Islet of Langerhans (tissue), 1 donor: ENCODE data around the gene FAM153A.
"Not testable (repeated sequence)": the region's sequence is repeated elsewhere in the genome, so short reads cannot be mapped to it uniquely, and the experiment has no call there.

Experiments
- FAIRE-seq: peaks from one replicate; lab custom pipeline; 2011; peaks lifted over from hg19 to GRCh38; lab: Jason Lieb, UNC

The FAM153A gene

DNA sequence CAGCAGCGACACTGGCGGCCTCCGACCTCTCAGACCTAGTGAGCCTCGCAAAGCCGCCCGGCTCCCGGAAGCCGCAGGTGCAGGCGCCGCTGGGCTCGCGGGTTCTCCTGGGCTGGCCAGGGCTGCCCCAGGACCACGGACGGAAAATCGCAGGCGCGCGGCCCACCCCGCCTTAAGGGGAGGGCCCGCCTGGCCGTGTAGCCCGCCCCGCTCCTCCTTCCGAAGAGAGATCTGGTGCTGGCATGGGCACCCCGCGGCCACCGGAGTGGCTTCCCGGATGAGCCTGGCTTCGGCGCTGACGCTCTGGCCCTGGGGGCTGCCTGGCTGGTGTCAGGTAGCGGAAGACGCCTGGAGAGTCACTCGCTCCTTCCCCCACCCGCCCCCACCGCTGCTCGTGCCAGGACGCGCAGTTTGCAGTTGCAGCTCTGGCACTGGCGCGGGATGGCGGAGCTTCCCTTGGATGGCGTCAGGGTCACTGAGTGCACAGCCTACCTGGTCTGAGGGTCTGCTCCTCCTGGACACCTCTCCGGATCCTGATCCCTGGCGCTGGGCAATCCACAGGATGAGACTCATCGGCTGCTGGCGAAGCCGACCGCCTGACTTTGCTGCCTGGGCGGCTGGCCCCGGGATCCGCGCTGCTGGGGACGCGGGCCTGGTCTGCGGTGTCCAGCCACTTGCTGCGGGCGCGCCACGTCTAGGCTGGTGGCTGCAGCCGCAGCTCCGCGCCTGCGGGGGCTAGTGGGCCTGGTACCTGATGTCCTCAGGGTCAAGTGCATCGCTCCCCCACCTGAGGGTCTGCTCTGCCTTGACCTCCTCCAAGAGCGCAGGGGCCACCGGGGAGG lies at the start of gene FAM153A:
Gene FAM153A, minus strand, starts transcription at position 108 of the 842 bp plus-strand sequence.
- FAIRE-seq, result not testable (repeated sequence)

DNA sequence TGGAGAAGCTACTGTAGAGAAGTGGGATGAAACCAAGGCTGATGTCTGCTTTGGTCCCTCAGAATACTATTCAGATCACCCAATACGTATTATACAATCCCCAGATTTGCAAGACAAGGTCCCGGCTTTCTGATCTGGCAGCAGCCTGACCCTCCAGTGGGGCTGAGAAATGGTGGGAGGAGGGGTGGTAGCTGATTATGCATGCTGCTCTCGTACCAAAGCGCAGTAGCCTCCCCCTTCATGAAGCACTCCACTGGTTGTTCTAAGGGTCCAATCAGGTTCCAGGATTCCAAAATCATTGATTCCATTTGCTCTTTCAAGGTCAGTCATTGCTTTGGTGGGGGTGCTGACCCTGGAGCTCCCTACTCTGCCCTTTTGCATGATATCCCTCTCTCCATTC lies 49.6 kb upstream of the FAM153A start:
- not testable (repeated sequence) for FAIRE-seq

DNA sequence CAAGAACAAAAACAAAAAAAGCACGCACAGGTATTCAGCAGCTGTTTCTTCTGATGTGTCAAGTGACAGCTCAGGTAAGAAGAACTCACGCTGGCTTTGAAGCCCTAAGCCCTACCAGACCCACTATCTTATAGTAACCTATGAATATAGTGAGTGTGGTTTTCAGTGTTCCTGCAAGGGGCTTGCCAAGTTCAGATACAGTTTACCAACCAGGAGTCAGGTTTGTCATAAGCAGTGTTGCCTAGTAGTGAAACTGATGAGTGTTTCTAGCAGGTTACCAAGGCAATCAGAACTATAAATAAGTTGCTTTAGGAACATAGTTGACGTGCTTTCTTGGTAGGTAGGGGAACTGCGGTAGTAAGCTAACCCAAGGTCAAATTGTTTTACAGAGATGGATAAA lies 43.4 kb upstream of the FAM153A start:
- FAIRE-seq, result not testable (repeated sequence)

DNA sequence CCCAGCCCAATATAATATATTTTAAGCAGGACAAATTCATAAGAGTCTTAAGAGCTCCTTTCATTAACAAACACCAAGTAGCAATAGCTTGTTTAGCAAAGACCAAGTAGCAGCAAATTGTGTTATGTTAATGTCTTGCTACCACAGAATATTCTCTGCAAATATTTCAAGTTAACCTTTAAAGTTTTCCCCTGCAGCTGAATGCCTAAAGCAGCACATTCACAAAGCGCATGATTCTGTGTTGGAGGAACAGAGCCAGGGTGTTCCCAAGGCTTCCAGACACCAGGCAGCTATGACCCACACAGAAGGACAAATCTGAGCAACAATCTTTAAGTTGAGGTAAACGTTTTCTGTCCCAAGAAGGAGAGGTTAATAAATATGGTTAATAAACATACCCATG lies 42.1 kb upstream of the FAM153A start:
- not testable (repeated sequence) for FAIRE-seq

DNA sequence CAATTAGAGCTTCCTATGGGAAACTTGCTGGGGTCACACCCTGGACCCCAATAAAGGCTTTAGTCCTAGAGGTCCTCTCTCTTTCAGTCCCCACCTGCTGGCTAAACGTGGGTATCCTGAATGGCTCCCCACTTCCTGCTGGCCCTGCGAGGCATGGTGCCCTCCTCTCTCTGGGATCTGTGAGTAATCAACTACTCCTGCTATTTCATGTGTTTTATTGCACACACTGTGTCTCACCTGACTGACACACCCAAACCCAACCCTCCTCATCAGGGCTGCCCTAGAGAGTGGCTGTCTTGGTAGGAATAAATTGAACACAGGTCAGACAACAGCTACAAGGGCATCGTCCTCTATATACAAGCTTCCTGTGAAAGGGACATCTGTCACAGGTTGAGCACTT lies 39.8 kb upstream of the FAM153A start:
- FAIRE-seq, result not testable (repeated sequence)

DNA sequence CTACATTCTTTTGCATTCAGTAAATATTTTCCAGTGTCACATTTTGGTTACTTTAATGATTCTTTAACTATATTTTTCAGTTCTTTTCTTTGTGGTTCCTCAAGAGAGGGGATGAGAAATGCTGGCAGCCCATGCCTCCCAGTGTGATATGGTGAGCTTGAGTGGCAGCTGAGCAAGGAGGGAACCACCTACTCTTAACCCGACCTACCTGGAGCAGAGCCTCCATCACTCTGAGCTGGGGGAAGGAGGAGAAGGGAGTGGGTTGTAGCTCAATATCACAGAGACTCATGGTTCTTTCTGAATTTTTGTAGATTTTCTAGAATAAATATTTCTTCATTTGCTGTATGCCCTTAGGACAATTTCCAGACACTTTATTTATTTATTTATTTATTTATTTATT lies 37.0 kb upstream of the FAM153A start:
- not testable (repeated sequence) for FAIRE-seq

DNA sequence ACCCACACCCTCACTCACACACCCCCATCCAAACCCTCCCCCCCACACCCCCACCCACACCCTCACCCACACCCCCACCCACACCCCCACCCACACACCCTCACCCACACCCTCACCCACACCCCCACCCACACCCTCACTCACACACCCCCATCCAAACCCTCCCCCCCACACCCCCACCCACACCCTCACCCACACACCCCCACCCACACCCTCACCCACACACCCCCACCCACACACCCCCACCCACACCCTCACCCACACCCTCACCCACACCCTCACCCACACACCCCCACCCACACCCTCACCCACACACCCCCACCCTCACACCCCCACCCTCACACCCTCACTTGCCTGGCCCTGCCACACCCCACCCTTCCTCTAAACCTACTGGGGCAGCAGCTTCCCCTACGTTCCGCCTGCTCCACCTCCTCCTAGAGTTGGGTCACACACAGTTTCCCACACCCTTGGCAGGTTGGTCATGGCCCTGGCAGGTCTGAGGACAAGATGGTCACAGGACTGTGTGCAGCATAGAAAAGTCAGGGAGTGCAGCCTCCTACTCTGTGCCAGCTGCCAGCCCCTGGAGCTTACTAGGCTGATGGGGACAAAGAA lies 30.2 kb upstream of the FAM153A start:
- not testable (repeated sequence) for FAIRE-seq

DNA sequence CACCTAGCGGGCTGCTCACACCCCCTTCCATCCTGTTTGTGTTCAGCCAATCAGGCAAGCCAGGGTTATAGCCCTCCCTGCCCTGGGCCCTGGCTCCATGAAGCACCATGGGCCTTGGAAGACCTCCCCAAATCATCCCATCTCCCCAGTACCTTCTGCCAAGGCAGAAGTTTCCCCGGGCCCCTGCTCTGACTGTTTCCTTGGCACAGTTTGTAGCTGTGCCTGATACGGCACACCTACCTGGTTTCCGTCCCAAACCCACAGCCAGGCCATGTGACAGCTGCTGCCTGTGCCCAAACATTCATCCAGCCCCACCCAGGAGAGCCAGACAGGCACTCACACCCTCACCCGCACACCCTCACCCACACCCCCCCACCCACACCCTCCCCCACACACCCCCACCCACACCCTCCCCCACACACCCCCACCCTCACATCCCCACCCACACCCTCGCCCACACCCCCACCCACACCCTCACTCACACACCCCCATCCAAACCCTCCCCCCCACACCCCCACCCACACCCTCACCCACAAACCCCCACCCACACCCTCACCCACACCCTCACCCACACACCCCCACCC lies 29.6 kb upstream of the FAM153A start:
- FAIRE-seq, result not testable (repeated sequence)

DNA sequence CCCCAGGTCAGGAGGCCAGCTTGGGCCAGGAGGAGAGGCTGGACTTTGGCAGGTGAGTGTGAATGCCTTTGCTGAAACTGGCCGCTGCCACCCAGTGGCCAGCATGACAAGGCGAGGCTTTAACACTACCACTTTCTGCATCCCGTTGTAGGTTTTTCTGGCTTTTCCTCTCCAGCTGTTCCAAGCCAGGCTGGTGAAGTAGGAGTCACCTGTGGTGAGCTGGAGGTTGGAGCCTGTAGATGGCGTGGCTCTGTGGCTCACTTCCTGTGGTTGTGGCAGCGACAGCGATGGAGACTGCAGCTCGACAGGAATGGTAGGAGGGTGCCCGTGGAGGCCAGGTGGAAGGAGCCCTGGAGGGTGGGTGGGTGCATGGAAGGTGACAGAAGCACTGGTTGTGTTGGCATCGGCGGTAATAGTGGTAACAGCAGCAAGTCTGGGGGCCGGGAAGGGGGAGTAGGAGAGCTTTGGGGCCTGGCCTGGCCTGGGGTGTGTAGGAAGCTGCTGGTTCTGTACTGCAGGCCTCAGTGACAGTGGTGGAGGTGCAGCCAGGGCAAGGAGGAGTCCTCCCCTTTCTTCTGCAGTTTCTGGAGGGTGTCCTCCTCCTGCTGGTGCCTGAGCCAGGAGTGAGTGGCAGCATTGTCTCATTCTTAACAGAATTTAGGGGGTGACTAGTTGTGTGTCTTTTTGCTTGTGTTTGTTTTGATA lies 26.7 kb upstream of the FAM153A start:
- FAIRE-seq, result not testable (repeated sequence)

DNA sequence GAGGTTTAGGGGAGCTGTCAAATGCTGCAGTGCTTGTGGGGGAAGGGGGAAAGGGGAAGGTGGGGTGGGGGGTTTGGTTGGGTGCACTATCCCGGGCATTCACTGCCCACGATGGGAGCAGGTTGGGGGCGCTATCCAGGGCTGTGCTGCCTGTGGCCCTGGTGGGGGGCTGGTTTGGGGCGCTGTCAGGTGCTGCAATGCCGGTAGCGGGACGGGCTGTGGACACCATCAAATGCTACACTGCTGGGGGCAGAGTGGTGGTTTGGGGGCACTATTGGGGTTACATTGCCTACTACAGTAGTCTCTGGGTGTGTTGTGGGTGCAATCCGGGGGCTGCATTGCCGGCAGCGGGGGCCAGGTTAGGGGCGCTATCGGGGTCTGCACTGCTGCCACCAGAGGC lies 25.7 kb upstream of the FAM153A start:
- FAIRE-seq, result not testable (repeated sequence)

DNA sequence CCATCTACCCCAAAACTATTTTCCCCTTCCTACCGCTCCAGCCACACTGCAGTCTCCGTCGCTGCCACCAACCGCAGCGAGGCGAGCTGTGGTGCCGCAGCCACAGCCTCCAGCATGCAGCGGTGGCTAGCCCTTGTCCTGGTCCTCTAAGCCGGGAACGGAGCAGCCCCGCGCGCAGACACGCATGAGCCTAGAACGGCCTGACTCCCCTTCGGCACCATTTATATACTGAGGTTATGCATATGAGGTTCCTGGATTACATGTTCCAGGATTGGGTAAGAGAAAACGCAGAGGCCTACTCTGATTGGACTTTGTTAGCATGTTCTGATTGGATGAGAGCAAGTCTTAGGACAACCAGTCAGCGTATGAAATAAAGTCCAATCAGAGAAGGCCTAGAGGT lies 24.6 kb upstream of the FAM153A start:
- FAIRE-seq, result not testable (repeated sequence)

DNA sequence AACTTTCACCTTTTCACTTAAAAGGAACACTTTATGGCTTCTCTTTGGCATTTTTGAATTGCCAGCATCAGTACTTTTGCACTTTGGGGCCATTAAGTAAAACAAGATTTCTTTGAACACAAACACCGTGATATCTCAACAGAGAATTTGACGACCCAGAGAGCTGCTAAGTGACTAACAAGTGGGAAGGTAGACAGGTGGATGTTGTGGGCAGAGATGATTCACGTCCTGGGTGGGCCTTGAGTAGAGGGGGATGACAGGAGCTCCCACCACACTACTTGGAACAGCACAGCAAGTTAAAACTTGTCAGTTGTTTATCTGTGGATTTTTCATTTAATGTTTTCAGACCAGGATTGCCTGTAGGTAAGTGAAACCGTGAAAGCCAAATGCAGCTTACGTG lies 18.7 kb upstream of the FAM153A start:
- not testable (repeated sequence) for FAIRE-seq

DNA sequence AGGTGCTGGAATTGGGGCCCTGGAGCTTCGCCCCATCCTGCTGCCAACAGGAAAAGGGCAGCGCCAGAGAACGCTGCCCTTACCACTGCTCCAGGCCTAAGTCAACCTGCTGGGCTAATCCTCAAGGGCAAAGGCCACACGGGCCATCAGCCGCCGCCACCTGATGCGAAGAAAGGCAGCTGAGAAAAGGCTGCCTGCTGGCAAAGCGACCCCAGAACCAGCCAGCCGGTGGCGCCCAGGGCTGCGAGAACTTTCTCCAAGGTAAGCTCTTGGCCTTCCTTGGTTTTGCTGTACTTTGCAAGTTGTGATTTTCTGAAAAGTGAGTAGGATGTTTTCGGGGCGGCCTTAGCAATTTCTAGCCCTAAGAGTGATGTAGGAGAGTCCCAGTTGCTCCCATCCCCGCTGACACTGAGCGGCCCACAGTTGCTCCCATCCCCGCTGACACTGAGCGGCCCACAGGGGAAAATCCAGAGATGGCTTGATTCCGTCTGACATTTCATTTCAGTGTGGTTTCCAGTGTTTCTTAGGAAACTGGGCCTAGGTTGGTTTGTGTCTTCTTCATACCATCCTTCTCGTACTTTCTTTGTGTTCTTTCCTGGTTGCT lies 15.6 kb upstream of the FAM153A start:
- not testable (repeated sequence) for FAIRE-seq

DNA sequence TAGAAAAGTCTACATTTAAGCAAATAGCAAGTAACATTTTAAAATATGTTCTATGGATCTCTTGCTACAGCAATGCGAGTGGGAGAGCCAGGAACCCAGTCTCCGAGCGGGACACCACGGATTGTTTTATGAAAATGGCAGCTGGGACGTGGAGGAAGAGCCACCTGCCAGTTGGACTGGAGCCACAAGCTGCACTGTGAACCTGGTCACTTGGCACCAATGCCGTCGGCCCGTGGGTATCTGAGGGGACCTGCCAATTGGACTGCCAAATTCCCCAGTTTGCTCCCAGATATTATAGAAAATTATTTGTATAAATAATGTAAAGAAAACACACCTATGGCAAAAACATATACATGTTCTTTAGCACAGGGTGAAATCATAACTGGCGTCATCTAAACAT lies 10.6 kb upstream of the FAM153A start:
- FAIRE-seq, result not testable (repeated sequence)

DNA sequence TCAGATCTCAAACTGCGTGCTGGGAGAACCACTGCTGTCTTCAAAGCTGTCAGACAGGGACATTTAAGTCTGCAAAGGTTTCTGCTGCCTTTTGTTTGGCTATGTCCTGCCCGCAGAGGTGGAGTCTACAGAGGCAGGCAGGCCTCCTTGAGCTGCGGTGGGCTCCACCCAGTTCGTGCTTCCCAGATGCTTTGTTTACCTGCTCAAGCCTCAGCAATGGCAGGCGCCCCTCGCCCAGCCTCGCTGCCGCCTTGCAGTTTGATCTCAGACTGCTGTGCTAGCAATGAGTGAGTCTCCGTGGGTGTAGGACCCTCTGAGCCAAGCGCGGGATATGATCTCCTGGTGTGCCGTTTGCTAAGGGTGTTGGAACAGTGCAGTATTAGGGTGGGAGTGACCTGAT lies 8.9 kb upstream of the FAM153A start:
- not testable (repeated sequence) for FAIRE-seq

DNA sequence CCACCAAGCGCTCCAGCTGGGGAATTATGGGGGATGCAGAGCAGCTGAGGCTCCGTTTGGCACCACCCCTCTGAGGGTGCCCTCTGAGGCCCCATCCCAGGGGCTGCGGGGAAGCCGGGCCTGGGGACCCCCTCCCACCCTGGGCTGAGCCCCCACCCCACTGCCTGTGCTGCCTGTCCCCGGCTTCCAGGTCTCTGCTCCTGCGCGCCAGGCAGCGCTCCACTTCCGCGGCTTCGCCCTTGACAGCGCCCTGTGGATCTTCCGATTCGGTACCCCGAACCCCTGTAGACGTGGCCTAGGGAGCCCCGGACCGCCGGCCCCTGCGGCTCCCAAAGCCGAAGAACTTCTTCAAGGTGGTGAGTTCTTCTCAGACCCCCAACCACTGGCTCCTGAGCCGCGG lies 530 bp downstream of the FAM153A start:
- not testable (repeated sequence) for FAIRE-seq

DNA sequence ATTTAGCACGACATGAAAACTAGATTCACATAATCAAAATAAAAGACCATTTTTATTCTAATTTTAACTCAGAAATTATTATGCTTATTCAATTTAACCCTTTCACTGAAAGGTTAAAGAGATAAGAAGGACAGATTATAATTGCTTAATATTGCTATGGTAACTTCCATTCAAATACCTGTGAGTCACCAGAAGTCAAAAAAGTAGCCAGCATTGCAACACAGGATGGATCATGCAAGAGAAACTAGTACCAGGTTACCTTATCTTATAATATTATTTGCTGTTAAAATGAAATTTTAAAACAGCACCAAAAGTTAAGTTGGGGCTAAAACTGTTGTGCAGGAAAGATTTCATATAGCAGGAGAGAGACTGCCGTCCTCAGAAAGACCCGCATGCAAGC lies 11.5 kb downstream of the FAM153A start:
- not testable (repeated sequence) for FAIRE-seq

DNA sequence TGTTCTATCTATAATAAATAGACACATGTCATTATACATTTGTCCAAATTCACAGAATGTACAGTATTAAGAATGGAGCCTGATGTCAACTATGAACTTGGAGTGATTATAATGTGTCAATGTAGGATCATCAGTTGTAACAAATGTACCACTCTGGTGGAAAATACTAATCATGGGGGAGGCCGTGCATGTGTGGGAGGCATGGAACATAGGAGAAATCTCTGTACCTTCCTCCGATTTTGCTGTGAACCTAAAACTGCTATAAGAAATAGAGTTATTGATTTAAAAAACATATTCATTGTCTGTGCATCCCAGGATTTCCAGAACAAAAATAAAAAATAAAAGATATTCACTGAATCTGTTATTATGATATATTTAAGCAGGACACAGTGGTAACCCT lies 12.1 kb downstream of the FAM153A start:
- not testable (repeated sequence) for FAIRE-seq

DNA sequence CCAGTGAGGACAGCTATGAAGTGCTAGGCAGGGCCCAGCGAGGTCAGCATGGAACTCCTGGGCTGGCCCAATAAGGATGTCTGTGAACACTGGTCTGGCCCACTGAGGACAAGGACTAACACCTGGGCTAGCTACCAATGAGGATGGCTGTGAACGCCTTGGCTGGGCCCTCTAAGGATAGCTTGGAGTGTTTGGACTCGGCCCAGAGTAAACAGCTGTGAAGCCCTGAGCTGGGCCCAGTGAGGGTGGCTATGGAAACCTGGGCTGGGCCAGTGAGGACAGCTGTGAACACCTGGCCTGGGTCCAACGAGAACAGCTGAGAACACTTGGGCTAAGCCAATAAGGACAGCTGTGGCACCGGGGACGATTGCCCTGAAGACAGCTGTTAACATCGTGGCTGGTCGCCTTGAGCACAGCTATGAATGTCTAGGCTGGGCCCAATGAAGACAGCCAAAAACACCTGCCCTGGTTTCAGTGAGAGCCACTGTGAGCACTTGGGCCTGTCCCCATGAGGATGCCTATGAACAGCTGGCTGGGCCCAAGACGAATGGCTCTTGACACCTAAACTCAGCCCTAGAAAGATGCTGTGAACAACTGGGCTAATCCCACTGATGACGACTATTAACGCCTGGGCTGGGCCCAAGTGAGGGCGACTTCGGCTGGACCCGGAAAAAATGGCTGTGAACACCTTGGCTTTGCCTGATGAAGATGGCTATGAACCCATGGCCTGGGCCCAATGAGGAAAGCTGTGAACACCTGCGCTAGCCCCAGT lies 18.8 kb downstream of the FAM153A start:
- not testable (repeated sequence) for FAIRE-seq

DNA sequence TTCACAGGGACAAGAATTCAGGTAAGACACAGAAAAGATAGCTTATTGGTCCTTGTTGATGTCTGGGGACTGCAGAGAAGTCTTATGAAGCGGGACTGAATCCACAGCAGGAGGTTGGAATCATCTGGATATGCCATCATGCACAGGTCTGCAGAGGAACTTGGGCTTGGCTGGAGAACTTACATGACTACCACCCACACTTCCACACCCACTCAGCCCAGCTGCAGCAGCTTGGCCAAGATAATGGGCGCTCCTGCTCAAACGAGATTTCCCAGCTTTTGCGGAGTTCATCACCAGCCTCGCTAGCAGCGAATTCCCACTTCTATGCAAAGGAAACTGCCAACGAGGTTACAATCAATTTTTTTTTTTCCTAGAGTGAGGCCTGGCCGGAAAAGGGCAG lies 21.7 kb downstream of the FAM153A start:
- not testable (repeated sequence) for FAIRE-seq

DNA sequence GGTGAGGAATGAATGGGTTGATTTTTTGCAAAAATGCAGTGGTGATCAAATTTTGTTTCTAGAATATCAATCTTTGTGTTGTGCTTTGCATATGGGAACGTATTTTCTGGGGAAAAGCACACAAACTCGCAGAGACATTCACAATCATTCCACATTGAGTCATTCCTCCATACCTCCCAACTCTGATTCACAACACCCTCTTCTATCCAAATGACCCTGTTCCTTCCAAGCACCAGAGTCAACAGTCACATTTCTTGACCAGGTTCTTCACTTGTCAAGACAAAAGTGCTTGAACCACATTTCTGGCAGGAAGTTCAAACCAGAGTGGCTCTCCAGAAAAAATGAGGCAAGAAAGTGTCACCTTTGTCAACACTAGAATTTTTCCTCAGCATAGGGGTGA lies 35.3 kb downstream of the FAM153A start:
- FAIRE-seq, result not testable (repeated sequence)
